Ishikawa (cell line): ENCODE measurements around the gene HOXC6.

Experiments
- CEBPB ChIP-seq: IDR thresholded peaks from 2 replicates; pipeline ENCODE4 v1.6.1; 2012
- EGR1 ChIP-seq: IDR thresholded peaks from 2 replicates; pipeline ENCODE4 v1.6.1; 2012
- EP300 ChIP-seq: IDR thresholded peaks from 2 replicates; pipeline ENCODE4 v1.6.1; 2012; ENCODE audit warnings: borderline replicate concordance
- FOXM1 ChIP-seq: IDR thresholded peaks from 2 replicates; pipeline ENCODE4 v1.6.1; 2012; ENCODE audit warnings: low read depth, borderline replicate concordance
- MAX ChIP-seq: IDR thresholded peaks from 2 replicates; pipeline ENCODE4 v1.6.1; 2012
- RAD21 ChIP-seq: IDR thresholded peaks from 2 replicates; pipeline ENCODE4 v1.6.1; 2012; ENCODE audit warnings: low read depth
- TAF1 ChIP-seq: IDR thresholded peaks from 2 replicates; pipeline ENCODE4 v1.6.1; 2012; ENCODE audit warnings: low read depth, mild to moderate bottlenecking
- TEAD4 ChIP-seq: IDR thresholded peaks from 2 replicates; pipeline ENCODE4 v1.6.1; 2012
- USF1 ChIP-seq: IDR thresholded peaks from 2 replicates; pipeline ENCODE4 v1.6.1; 2012
- TF ChIP-seq, protein P1 (sequence below): IDR thresholded peaks from 2 replicates; pipeline ENCODE4 v1.6.1; 2012; ENCODE audit warnings: low read depth, mild to moderate bottlenecking

GRCh38 chr12:53995002-53995377 is 33.2 kb upstream of the HOXC6 start:
- TF ChIP-seq EGR1 (no peak), TEAD4 (no peak), TAF1 (no peak), MAX (no peak; the same call in 1 of the 2 replicates), EP300 (no peak), RAD21 (no peak), USF1 (no peak), CEBPB (no peak), FOXM1 (no peak)
- TF ChIP-seq, protein P1, sequence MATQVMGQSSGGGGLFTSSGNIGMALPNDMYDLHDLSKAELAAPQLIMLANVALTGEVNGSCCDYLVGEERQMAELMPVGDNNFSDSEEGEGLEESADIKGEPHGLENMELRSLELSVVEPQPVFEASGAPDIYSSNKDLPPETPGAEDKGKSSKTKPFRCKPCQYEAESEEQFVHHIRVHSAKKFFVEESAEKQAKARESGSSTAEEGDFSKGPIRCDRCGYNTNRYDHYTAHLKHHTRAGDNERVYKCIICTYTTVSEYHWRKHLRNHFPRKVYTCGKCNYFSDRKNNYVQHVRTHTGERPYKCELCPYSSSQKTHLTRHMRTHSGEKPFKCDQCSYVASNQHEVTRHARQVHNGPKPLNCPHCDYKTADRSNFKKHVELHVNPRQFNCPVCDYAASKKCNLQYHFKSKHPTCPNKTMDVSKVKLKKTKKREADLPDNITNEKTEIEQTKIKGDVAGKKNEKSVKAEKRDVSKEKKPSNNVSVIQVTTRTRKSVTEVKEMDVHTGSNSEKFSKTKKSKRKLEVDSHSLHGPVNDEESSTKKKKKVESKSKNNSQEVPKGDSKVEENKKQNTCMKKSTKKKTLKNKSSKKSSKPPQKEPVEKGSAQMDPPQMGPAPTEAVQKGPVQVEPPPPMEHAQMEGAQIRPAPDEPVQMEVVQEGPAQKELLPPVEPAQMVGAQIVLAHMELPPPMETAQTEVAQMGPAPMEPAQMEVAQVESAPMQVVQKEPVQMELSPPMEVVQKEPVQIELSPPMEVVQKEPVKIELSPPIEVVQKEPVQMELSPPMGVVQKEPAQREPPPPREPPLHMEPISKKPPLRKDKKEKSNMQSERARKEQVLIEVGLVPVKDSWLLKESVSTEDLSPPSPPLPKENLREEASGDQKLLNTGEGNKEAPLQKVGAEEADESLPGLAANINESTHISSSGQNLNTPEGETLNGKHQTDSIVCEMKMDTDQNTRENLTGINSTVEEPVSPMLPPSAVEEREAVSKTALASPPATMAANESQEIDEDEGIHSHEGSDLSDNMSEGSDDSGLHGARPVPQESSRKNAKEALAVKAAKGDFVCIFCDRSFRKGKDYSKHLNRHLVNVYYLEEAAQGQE: no peak
